Measurements from ENCODE around the gene BBS9.

The BBS9 gene

GRCh38 chr7:33604056-33604455 lies 474.7 kb downstream of the BBS9 start:
- Histone ChIP-seq H3K27ac (ENCODE audit: low read depth, low read length) (no peak overlapping the region), H3K9ac (ENCODE audit: low read length in 5 of 5) (no peak overlapping the region), H3K36me3 (ENCODE audit: control insufficient read depth in 5 of 5, insufficient read depth in 5 of 5, low read length in 5 of 5) (peaks cover 0 to 3% (median 0%) of the 10 kb centered on the region in 5 donors), H3K27me3 (ENCODE audit: control insufficient read depth in 5 of 5, insufficient read depth in 4 of 5, low read length in 5 of 5) (no peaks in the 10 kb centered on the region), H3K4me3 (ENCODE audit: low read depth in 1 of 5, low read length in 5 of 5) (no peak overlapping the region), H3K4me1 (ENCODE audit: control insufficient read depth in 5 of 5, insufficient read depth in 5 of 5, low read length in 5 of 5) (peaks cover 0 to 5% (median 0%) of the 10 kb centered on the region in 5 donors), H3K9me3 (ENCODE audit: control insufficient read depth in 5 of 5, low read length in 5 of 5) (no peaks in the 10 kb centered on the region)

DNA sequence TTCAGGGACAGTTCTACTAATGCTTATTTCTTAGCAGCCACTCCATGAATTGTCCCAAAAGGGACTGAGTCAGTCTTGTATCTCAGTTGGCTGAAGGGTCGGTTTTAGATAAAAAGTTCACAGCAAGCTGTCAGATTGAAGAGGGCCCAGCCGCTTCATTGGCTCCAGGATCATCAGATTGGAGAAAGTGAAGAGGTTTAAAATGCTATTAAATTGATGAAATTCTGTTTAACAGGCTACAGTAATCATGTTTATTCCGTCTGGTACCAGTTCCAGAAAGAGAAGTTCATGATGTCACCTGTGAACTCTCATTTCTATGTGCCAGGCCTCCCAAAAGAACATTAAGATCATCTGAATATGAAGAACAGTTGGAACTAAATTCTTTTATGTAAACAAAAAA lies 481.6 kb downstream of the BBS9 start:
- Histone ChIP-seq H3K4me3 (ENCODE audit: low read depth in 1 of 5, low read length in 5 of 5) (no peak overlapping the region), H3K27me3 (ENCODE audit: control insufficient read depth in 5 of 5, insufficient read depth in 4 of 5, low read length in 5 of 5) (no peaks in the 10 kb centered on the region), H3K4me1 (ENCODE audit: control insufficient read depth in 5 of 5, insufficient read depth in 5 of 5, low read length in 5 of 5) (no peaks in the 10 kb centered on the region), H3K9me3 (ENCODE audit: control insufficient read depth in 5 of 5, low read length in 5 of 5) (no peaks in the 10 kb centered on the region), H3K27ac (ENCODE audit: low read depth, low read length) (no peak overlapping the region), H3K36me3 (ENCODE audit: control insufficient read depth in 5 of 5, insufficient read depth in 5 of 5, low read length in 5 of 5) (no peaks in the 10 kb centered on the region), H3K9ac (ENCODE audit: low read length in 5 of 5) (no peak overlapping the region)

DNA sequence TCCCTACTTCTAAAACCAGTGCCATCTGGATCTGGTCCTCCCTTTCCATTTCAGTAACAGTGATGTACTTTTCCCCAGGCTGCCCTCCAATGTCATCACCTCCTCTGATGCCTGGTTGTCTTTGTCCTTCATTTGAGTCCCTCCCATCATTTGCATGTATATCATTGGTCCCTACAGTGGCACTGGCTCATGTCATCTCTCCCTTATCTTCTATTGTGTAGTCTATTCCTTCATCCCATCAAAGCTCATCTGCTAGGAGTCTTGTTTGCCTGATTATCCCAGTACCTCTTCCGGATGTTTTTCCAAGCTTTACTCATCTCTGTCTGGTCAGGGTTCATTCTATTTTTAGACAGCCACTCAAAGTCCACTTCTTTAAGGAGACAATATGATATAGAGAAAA lies 483.1 kb downstream of the BBS9 start:
- no peak overlapping the region for H3K27ac ChIP-seq (ENCODE audit: low read depth, low read length)
- H3K36me3 ChIP-seq (ENCODE audit: control insufficient read depth in 5 of 5, insufficient read depth in 5 of 5, low read length in 5 of 5) = no peaks in the 10 kb centered on the region
- H3K9ac ChIP-seq (ENCODE audit: low read length in 5 of 5) = no peak overlapping the region
- no peak overlapping the region for H3K4me3 ChIP-seq (ENCODE audit: low read depth in 1 of 5, low read length in 5 of 5)
- no peaks in the 10 kb centered on the region for H3K27me3 ChIP-seq (ENCODE audit: control insufficient read depth in 5 of 5, insufficient read depth in 4 of 5, low read length in 5 of 5)
- no peaks in the 10 kb centered on the region for H3K4me1 ChIP-seq (ENCODE audit: control insufficient read depth in 5 of 5, insufficient read depth in 5 of 5, low read length in 5 of 5)
- no peaks in the 10 kb centered on the region for H3K9me3 ChIP-seq (ENCODE audit: control insufficient read depth in 5 of 5, low read length in 5 of 5)

- Histone ChIP-seq H3K27me3 (ENCODE audit: control insufficient read depth in 5 of 5, insufficient read depth in 4 of 5, low read length in 5 of 5) (no peaks in the 10 kb centered on the region), H3K27ac (ENCODE audit: low read depth, low read length) (no peak overlapping the region), H3K4me1 (ENCODE audit: control insufficient read depth in 5 of 5, insufficient read depth in 5 of 5, low read length in 5 of 5) (no peaks in the 10 kb centered on the region), H3K9ac (ENCODE audit: low read length in 5 of 5) (no peak overlapping the region), H3K36me3 (ENCODE audit: control insufficient read depth in 5 of 5, insufficient read depth in 5 of 5, low read length in 5 of 5) (no peaks in the 10 kb centered on the region), H3K9me3 (ENCODE audit: control insufficient read depth in 5 of 5, low read length in 5 of 5) (no peaks in the 10 kb centered on the region), H3K4me3 (ENCODE audit: low read depth in 1 of 5, low read length in 5 of 5) (no peak overlapping the region)
Observed at GRCh38 chr7:33614357-33615117, 485.2 kb downstream of the BBS9 start.

- Histone ChIP-seq H3K4me3 (ENCODE audit: low read depth in 1 of 5, low read length in 5 of 5) (no peak overlapping the region), H3K9ac (ENCODE audit: low read length in 5 of 5) (no peak overlapping the region), H3K9me3 (ENCODE audit: control insufficient read depth in 5 of 5, low read length in 5 of 5) (peaks cover 0 to 3% (median 0%) of the 10 kb centered on the region in 5 donors), H3K27me3 (ENCODE audit: control insufficient read depth in 5 of 5, insufficient read depth in 4 of 5, low read length in 5 of 5) (no peaks in the 10 kb centered on the region), H3K27ac (ENCODE audit: low read depth, low read length) (no peak overlapping the region), H3K4me1 (ENCODE audit: control insufficient read depth in 5 of 5, insufficient read depth in 5 of 5, low read length in 5 of 5) (no peaks in the 10 kb centered on the region), H3K36me3 (ENCODE audit: control insufficient read depth in 5 of 5, insufficient read depth in 5 of 5, low read length in 5 of 5) (no peaks in the 10 kb centered on the region)
Observed at GRCh38 chr7:33616752-33617151, 487.4 kb downstream of the BBS9 start.

GRCh38 chr7:33619264-33619663 lies 489.9 kb downstream of the BBS9 start:
- Histone ChIP-seq H3K9ac (ENCODE audit: low read length in 5 of 5) (no peak overlapping the region), H3K27me3 (ENCODE audit: control insufficient read depth in 5 of 5, insufficient read depth in 4 of 5, low read length in 5 of 5) (no peaks in the 10 kb centered on the region), H3K36me3 (ENCODE audit: control insufficient read depth in 5 of 5, insufficient read depth in 5 of 5, low read length in 5 of 5) (no peaks in the 10 kb centered on the region), H3K27ac (ENCODE audit: low read depth, low read length) (no peak overlapping the region), H3K4me1 (ENCODE audit: control insufficient read depth in 5 of 5, insufficient read depth in 5 of 5, low read length in 5 of 5) (no peaks in the 10 kb centered on the region), H3K9me3 (ENCODE audit: control insufficient read depth in 5 of 5, low read length in 5 of 5) (peaks cover 0 to 3% (median 0%) of the 10 kb centered on the region in 5 donors), H3K4me3 (ENCODE audit: low read depth in 1 of 5, low read length in 5 of 5) (no peak overlapping the region)

- no peaks in the 10 kb centered on the region for H3K27me3 ChIP-seq (ENCODE audit: control insufficient read depth in 5 of 5, insufficient read depth in 4 of 5, low read length in 5 of 5)
- no peaks in the 10 kb centered on the region for H3K36me3 ChIP-seq (ENCODE audit: control insufficient read depth in 5 of 5, insufficient read depth in 5 of 5, low read length in 5 of 5)
- H3K27ac ChIP-seq (ENCODE audit: low read depth, low read length) = no peak overlapping the region
- no peak overlapping the region for H3K9ac ChIP-seq (ENCODE audit: low read length in 5 of 5)
- peaks cover 0 to 9% (median 0%) of the 10 kb centered on the region in 5 donors for H3K4me1 ChIP-seq (ENCODE audit: control insufficient read depth in 5 of 5, insufficient read depth in 5 of 5, low read length in 5 of 5)
- H3K9me3 ChIP-seq (ENCODE audit: control insufficient read depth in 5 of 5, low read length in 5 of 5) = peaks cover 0 to 8% (median 5%) of the 10 kb centered on the region in 5 donors
- no peak overlapping the region for H3K4me3 ChIP-seq (ENCODE audit: low read depth in 1 of 5, low read length in 5 of 5)
Observed at GRCh38 chr7:33623267-33623666, 493.9 kb downstream of the BBS9 start.

DNA sequence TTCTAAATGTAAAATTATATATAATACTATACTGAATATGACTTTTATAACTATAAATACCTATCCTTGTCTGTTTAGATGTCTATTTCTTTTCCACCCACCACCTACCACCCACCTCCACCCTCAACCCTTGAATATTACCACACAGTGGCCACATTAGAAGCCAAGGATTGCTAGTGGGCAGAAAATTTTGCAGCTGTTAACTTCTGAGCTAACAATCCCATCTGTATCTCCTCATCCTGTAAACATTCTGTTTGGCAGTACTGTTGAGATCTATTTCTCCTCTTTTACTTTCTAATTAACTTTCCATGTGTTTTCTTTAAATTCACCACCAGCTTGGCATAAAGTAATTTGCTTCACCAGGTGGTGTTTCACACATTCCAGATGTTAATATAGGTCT lies 494.9 kb downstream of the BBS9 start:
- Histone ChIP-seq H3K9ac (ENCODE audit: low read length in 5 of 5) (no peak overlapping the region), H3K27ac (ENCODE audit: low read depth, low read length) (no peak overlapping the region), H3K4me3 (ENCODE audit: low read depth in 1 of 5, low read length in 5 of 5) (no peak overlapping the region), H3K9me3 (ENCODE audit: control insufficient read depth in 5 of 5, low read length in 5 of 5) (peaks cover 0 to 8% (median 5%) of the 10 kb centered on the region in 5 donors), H3K36me3 (ENCODE audit: control insufficient read depth in 5 of 5, insufficient read depth in 5 of 5, low read length in 5 of 5) (no peaks in the 10 kb centered on the region), H3K4me1 (ENCODE audit: control insufficient read depth in 5 of 5, insufficient read depth in 5 of 5, low read length in 5 of 5) (peaks cover 0 to 9% (median 0%) of the 10 kb centered on the region in 5 donors), H3K27me3 (ENCODE audit: control insufficient read depth in 5 of 5, insufficient read depth in 4 of 5, low read length in 5 of 5) (no peaks in the 10 kb centered on the region)

DNA sequence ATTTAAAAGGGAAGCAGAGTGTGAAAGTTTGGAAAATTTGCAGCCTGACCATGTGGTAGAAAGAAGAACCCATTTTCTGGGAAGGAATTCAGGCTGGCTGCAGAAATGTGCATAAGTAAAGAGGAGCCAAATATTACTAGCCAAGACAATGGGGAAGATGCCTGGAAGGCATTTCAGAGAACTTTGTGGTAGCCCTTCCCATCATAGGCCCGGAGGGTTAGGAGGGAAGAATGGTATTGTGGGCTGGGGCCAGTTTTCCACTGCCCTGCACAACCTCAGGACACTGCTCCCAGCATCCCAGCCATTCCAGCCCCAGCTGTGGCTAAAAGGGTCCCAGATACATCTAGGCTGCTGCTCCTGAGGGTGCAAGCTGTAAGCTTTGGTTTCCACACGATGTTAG lies 497.5 kb downstream of the BBS9 start:
- Histone ChIP-seq H3K4me3 (ENCODE audit: low read depth in 1 of 5, low read length in 5 of 5) (no peak overlapping the region), H3K9me3 (ENCODE audit: control insufficient read depth in 5 of 5, low read length in 5 of 5) (peaks cover 0 to 8% (median 3%) of the 10 kb centered on the region in 5 donors), H3K27me3 (ENCODE audit: control insufficient read depth in 5 of 5, insufficient read depth in 4 of 5, low read length in 5 of 5) (no peaks in the 10 kb centered on the region), H3K27ac (ENCODE audit: low read depth, low read length) (no peak overlapping the region), H3K9ac (ENCODE audit: low read length in 5 of 5) (no peak overlapping the region), H3K36me3 (ENCODE audit: control insufficient read depth in 5 of 5, insufficient read depth in 5 of 5, low read length in 5 of 5) (no peaks in the 10 kb centered on the region), H3K4me1 (ENCODE audit: control insufficient read depth in 5 of 5, insufficient read depth in 5 of 5, low read length in 5 of 5) (peaks cover 0 to 9% (median 0%) of the 10 kb centered on the region in 5 donors)

DNA sequence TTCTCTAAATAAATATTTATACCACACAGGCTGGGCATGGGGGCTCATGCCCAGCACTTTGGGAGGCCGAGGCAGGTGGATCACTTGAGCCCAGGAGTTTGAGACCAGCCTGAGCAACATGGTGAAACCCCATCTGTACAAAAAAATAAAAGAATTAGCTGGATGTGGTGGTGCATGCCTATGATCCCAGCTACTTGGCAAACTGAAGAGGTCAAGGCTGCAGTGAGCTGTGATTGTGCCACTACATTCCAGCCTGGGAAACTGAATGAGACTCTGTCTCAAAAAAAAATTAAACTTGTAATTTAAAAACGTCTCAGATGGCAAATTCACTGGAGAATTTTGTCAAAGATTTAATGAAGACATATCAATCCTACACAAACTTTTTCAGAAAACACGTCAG lies 498.4 kb downstream of the BBS9 start:
- Histone ChIP-seq H3K9ac (ENCODE audit: low read length in 5 of 5) (no peak overlapping the region), H3K27me3 (ENCODE audit: control insufficient read depth in 5 of 5, insufficient read depth in 4 of 5, low read length in 5 of 5) (no peaks in the 10 kb centered on the region), H3K36me3 (ENCODE audit: control insufficient read depth in 5 of 5, insufficient read depth in 5 of 5, low read length in 5 of 5) (no peaks in the 10 kb centered on the region), H3K4me3 (ENCODE audit: low read depth in 1 of 5, low read length in 5 of 5) (no peak overlapping the region), H3K4me1 (ENCODE audit: control insufficient read depth in 5 of 5, insufficient read depth in 5 of 5, low read length in 5 of 5) (peaks cover 0 to 9% (median 0%) of the 10 kb centered on the region in 5 donors), H3K9me3 (ENCODE audit: control insufficient read depth in 5 of 5, low read length in 5 of 5) (peaks cover 0 to 8% (median 3%) of the 10 kb centered on the region in 5 donors), H3K27ac (ENCODE audit: low read depth, low read length) (no peak overlapping the region)
